AG08396 (cell line): ENCODE measurements around the gene NMU.
"Not testable (repeated sequence)": the region's sequence is repeated elsewhere in the genome, so short reads cannot be mapped to it uniquely, and the experiment has no call there.

ENCODE experiments used
- DNase-seq: peaks from one replicate; pipeline ENCODE4 v3.0.0; 2012; ENCODE audit warnings: low spot score, mixed read lengths

Gene NMU

DNA sequence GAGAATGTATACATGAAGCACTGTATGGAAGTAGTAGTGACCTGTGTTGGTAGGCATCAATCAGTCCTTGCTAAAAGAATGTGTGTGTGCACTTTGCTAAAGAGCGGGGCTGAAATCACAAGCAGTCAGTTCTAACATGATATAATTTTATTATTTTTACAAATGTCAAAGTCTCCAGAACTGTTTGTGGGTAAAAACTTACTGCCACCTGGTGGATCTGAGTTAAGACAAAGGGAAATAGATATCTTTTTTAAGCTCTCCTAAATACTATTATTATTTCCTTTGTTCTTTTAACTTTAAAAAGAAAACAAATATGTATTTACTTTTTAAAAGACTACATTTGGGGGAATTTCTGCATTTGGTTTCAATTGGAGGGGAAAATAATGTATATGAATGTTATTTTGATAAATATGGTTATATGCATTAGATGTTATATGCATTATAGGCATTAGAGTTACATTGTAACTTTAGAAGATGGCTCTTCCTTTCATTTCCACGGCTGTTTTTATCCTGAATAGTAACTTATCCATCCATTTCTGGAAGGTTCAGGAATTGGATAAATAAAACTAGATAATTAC lies 81.6 kb downstream of the NMU start:
- peak; percentile 36 for DNase-seq

DNA sequence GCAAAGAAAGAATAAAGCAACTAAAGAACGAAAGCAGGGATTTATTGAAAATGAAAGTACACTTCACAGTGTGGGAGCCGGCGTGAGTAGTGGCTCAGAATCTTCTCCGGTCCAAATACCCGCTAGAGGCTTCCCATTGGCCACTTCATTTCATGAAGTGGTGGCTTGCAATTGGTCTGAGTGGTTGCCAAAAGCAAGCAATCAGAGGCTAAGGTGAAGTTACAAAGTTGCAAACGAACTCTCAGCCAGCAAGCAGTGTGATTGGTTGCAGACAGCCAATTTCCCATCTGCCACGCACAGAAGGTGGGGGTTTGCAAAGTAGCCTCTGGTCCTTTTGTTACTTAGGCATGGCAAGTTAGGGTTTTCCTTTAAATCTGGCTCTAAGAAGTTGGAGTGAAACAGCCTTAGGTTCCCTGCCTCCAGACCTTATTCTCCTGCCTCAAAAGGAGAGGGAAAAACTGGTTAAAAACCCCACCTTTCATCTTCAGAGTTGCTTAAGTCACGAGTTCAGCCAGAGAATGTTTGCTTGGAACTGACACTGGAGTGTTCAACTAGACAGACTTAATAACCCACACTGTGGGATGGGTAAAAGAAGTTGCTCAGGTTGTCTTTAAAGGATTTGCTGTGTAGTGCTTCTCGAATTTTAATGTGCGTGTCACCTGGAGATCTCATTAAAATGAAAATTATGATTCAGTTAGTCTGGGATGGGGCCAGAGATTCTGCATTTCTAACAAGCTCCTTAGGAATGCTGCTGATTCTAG lies 82.5 kb downstream of the NMU start:
- peak; percentile 52 for DNase-seq

DNA sequence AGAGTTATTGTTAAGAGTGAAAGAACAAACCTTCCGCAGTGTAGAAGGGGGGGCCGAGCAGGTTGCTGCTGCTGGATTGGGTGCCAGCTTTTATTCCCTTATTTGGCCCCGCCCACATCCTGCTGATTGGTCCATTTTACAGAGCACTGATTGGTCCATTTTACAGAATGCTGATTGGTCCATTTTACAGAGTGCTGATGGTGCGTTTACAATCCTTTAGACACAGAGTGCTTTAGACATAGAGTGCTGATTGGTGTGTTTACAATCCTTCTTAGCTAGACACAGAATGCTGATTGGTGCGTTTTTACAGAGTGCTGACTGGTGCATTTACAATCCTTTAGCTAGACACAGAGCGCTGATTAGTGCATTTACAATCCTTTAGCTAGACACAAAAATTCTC lies 84.1 kb downstream of the NMU start:
- not testable (repeated sequence) for DNase-seq

DNA sequence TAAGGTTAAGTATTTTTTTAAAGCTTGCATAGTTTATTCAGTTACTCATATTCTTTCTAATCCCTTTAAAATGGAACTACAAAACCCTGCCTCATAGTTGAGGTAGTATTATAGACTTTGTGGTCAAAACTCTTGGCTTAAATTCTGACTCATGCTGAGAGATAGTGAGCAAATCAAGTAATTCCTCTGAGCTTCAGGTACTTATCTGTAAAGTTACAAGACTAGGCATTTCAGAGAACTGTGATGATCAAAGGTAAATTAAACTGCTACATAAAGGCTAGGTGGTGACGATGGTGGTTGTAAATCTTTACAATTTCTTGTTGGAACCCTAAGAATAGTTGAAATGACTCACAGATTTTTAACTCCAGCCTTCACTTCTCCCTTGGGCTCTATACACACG lies 86.2 kb downstream of the NMU start:
- peak; percentile 36 for DNase-seq

DNA sequence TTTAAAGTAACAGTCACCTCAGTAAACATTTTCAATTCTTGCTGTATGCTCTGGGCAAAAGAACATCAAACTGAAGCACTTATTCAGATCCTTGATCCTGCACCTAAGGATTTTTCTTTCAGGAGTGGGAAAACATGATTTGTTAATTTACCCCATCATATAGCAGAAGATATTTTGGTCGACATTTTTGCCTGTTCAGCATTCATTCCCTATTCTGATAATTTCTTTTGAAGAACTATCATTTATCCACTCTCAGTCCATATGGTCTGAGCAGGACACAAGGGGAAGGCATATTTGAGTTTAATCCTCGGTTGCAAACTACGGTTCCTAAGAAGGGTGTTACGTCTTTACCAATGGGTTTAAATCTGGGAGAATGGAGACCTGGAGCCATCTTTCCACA lies 88.2 kb downstream of the NMU start:
- no peak for DNase-seq

DNA sequence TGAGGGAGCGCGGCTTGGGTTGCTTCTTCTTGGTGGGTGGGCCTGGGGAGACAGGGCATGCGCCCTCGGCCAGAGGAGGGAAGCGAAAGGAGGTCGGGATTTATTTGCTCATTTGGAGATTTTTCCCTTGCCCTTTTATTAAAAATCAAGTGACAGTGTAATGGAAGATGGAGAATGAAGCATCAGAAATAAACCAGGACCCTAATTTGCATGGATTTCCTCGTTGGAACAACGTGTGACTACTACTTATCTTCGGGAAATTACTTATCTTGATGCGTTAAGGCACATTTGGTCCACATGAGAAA lies 88.7 kb downstream of the NMU start:
- no peak for DNase-seq

DNA sequence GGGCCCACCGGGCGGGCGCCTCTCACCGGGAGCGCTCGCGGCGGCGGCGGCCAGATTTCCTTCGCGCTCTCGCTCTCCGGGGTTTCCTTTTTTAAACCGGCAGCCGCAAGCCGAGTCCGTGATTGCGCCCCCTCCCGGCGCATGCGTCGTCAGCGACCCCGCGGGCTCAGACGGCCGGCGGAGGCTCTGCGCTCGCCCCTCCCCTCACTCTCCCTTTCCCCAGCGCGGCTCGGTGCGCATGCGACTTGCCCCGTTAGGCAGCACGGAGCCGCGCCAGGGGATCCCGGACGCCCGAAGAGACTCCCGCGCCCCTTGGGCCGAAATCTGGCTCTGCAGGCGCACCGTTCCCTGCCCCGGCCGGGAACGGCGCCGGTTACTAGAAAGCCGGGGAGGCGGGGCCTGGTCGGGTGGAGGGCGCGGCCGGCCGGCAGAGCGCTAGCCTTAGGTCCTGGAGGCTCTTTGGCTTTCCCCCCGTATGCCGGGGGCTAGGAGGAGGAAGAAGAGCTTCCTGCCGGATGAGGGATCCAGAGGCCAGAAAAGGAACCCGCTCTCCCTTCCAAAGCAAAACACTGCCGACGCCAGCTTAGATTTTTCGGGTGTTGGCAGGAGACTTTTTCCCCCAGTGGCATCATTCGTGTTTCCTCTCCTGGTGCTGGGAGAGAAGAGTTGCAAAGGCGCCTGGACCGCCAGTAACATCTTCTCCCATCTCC lies 89.2 kb downstream of the NMU start, which contains the start of gene CLOCK:
TSS of gene CLOCK (minus strand) at position 154 of the 710 bp plus-strand sequence. CDS start 64,124 bp downstream, outside the sequence.
- DNase-seq, result peak; percentile 90

DNA sequence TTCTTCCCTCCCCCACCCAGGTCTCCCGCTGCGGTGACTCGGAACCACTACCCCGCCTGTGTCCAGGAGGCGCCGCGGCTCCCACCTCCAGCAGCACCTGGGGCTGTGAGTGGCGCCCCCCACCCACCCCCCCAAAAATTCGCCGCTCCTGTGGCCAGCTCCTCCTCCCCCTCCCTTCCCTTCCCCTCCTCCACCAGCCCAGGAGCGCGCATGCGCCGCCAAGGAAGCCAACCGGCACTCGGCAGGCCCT lies 89.7 kb downstream of the NMU start:
- peak; percentile 89 for DNase-seq

DNA sequence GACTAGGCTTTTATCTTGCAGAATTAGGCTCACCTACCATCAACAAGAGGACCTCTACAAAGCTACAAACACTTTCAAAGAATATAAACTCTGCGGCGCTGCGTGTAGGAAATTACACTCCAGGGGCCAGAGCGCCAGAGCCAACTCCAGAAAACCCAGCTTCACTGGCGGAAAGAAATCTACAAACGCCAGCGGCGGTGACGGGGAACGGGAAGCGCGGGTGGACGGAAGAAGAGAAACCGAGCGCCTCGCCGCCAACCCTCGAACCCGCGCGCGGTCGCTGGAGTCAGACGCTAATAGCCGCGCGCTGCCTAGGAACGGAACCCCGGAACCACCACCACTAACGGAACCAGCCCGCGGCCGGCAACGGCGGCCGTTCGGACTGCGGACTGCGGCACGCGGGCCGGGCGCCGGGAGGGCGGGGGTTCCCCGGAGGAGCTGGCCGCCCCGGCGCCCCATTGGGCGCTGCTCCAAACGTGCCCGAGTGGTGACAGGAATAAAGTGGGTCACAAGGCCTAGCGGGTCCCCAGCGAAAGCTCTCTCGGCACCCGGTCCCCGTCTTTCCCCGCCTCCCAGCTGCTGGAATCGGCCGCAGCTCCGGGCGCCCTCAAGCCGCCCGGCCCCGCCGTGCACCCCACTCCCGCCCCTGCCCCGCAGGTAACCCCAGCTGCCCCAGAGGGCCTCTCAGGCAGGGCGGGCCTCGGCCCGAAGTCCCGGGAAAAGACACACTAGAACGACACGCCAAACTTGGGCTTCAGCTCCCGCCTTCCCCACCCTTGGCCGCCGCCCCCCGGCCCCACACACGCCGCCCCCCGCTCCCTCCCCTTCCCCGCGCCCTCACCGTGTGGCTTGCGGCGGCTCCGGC lies 90.2 kb downstream of the NMU start:
- peak; percentile 75 for DNase-seq
